H1 (cell line): Measurements from ENCODE around the gene DISP1.

Source experiments
- EGR1 ChIP-seq: IDR thresholded peaks from 2 replicates; pipeline ENCODE4 v1.6.1; 2011; ENCODE audit warnings: low read depth, low read length, borderline replicate concordance
- EZH2 ChIP-seq: fragments of 200-600 bp; sonication (generic); IDR thresholded peaks from 2 replicates; pipeline ENCODE4 v1.7.1; 2012; ENCODE audit warnings: low read depth, mild to moderate bottlenecking, moderate library complexity, low read length, inconsistent platforms; ENCODE audit not compliant: severe bottlenecking
- POLR2A ChIP-seq, 2 experiments: IDR thresholded peaks; 1 replicate in 1 of 2; 2 replicates in 1 of 2; pipeline ENCODE4 v1.6.1; 2011; ENCODE audit warnings: low read depth in 2 of 2, low read length in 2 of 2, mild to moderate bottlenecking in 2 of 2; ENCODE audit errors: control extremely low read depth in 1 of 2
- POLR2AphosphoS5 ChIP-seq: IDR thresholded peaks from 2 replicates; pipeline ENCODE4 v1.6.1; 2011; ENCODE audit warnings: low read depth, low read length
- POU5F1 ChIP-seq: IDR thresholded peaks from 2 replicates; pipeline ENCODE4 v1.6.1; 2011; ENCODE audit warnings: low read depth, mild to moderate bottlenecking, low read length, moderate library complexity
- SRF ChIP-seq: IDR thresholded peaks from 2 replicates; pipeline ENCODE4 v1.6.1; 2011; ENCODE audit warnings: mild to moderate bottlenecking, low read depth, low read length, moderate library complexity
- TAF1 ChIP-seq: IDR thresholded peaks from 2 replicates; pipeline ENCODE4 v1.6.1; 2011; ENCODE audit warnings: mild to moderate bottlenecking, low read depth, low read length
- TEAD4 ChIP-seq: IDR thresholded peaks from 2 replicates; pipeline ENCODE4 v1.6.1; 2012; ENCODE audit warnings: low read depth, low read length, inconsistent platforms, mixed read lengths
- TF ChIP-seq, protein P1 (sequence below), 3 experiments: IDR thresholded peaks; 1 replicate in 2 of 3; 2 replicates in 1 of 3; pipeline versions ENCODE4 v1.5.1 to v1.6.1; 2011; ENCODE audit warnings: low read length in 3 of 3, mild to moderate bottlenecking in 3 of 3, inconsistent platforms in 2 of 3, low read depth in 1 of 3, moderate library complexity in 1 of 3; ENCODE audit not compliant: insufficient read depth in 1 of 3; ENCODE audit errors: control extremely low read depth in 1 of 3

DNA sequence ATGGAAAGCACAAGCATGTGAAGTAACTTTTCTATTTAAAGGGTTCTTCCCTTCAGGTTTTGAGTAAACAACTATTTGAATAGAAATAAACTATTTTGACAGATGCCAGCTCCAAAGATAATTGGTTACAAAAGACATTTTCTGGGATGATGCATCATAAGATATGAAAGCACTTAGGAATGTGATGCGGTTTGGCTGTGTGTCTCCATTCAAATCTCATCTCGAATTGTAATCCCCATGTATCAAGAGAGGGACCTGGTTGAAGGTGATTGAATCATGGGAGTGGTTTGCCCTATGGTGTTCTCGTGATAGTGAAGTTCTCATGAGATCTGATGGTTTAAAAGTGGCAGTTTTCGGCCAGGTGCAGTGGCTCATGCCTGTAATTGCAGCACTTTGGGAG is 6.4 kb downstream of the DISP1 start:
- TF ChIP-seq, protein P1, sequence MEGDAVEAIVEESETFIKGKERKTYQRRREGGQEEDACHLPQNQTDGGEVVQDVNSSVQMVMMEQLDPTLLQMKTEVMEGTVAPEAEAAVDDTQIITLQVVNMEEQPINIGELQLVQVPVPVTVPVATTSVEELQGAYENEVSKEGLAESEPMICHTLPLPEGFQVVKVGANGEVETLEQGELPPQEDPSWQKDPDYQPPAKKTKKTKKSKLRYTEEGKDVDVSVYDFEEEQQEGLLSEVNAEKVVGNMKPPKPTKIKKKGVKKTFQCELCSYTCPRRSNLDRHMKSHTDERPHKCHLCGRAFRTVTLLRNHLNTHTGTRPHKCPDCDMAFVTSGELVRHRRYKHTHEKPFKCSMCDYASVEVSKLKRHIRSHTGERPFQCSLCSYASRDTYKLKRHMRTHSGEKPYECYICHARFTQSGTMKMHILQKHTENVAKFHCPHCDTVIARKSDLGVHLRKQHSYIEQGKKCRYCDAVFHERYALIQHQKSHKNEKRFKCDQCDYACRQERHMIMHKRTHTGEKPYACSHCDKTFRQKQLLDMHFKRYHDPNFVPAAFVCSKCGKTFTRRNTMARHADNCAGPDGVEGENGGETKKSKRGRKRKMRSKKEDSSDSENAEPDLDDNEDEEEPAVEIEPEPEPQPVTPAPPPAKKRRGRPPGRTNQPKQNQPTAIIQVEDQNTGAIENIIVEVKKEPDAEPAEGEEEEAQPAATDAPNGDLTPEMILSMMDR (IDR thresholded peaks at IDR 0.05; ENCODE audit: control extremely low read depth in 1 of 3, insufficient read depth in 1 of 3, low read depth in 1 of 3, low read length in 3 of 3) = no peak
- TF ChIP-seq EGR1 (no peak), POLR2AphosphoS5 (no peak), POLR2A (IDR thresholded peaks at IDR 0.05; ENCODE audit: control extremely low read depth in 1 of 2, low read depth in 2 of 2, low read length in 2 of 2) (no peak), TEAD4 (no peak), SRF (no peak), POU5F1 (no peak), TAF1 (no peak), EZH2 (no peak)
